K562 (cell line): ENCODE results near the gene PPP3CA. TPM values are rescaled to one million over a fixed set of nuclear protein-coding genes. Genes with fewer than 3 reads are reported as not detected.

Source experiments
- ATAC-seq: fragments of 200-7000 bp; cut with Tn5 transposase; 3 replicates; pipeline ENCODE4 v1.9.1; 2020; ENCODE audit warnings: moderate library complexity
- BruUV-seq: library from RNA; stranded (reverse); fragments of 400-500 nt; replicated peaks from 2 replicates; lab custom pipeline; 2021; lab: Mats Ljungman, UMichigan
- CTCF ChIA-PET: fragments of 300-600 bp; formaldehyde crosslinking; extraction: SDS; loops from one replicate; lab custom pipeline; 2021; ENCODE audit warnings: low intra/inter-chr PET ratio; lab: Yijun Ruan, JAX
- POLR2A ChIA-PET: fragments of 300-600, 350-650 bp; sonication (Branson Sonifier 250); formaldehyde crosslinking; extraction: SDS; loops from one replicate; lab custom pipeline; 2021; ENCODE audit warnings: antibody characterized with exemption, inconsistent platforms; lab: Yijun Ruan, JAX
- DNase-seq, 4 experiments: peaks; one replicate each; pipeline versions ENCODE4 v3.0.0 to v3.0.0-alpha.2; 2011 to 2018; ENCODE audit warnings: low spot score in 3 of 4, mixed read lengths in 3 of 4; ENCODE audit errors: extremely low read depth in 1 of 4
- FAIRE-seq: peaks from 2 replicates; lab custom pipeline; 2011; peaks lifted over from hg19 to GRCh38; lab: Jason Lieb, UNC
- H2AFZ ChIP-seq: 2 replicates; pipeline ENCODE4 v1.6.0; 2011; ENCODE audit warnings: low read depth, low read length, control low read depth, inconsistent platforms
- H3K27ac ChIP-seq: fragments of 200-600 bp; 3 replicates; pipeline ENCODE4 v1.8.0; 2011; ENCODE audit warnings: low read depth, mild to moderate bottlenecking, control low read depth, inconsistent platforms, low read length, moderate library complexity, mixed read lengths; ENCODE audit errors: extremely low read depth
- H3K27me3 ChIP-seq, 2 experiments: fragments of 300-600 bp in 1 of 2; 2 replicates in 1 of 2; 3 replicates in 1 of 2; pipeline versions ENCODE4 v1.6.0 to v1.8.0; 2011; ENCODE audit warnings: inconsistent platforms in 2 of 2, low read length in 2 of 2, mild to moderate bottlenecking in 1 of 2, mixed read lengths in 1 of 2, moderate library complexity in 1 of 2; ENCODE audit not compliant: control insufficient read depth in 2 of 2, insufficient read depth in 2 of 2
- H3K36me3 ChIP-seq: fragments of 300-600 bp; 3 replicates; pipeline ENCODE4 v1.8.0; 2011; ENCODE audit warnings: mild to moderate bottlenecking, low read length, inconsistent platforms; ENCODE audit not compliant: control insufficient read depth, insufficient read depth
- H3K4me1 ChIP-seq, 2 experiments: fragments of 200-600 bp in 1 of 2; replicated peaks in 1 of 2; 2 replicates in 1 of 2; 3 replicates in 1 of 2; pipeline versions ENCODE4 v1.5.1 to v1.8.0; 2011; ENCODE audit warnings: inconsistent platforms in 2 of 2, low read length in 2 of 2, mild to moderate bottlenecking in 1 of 2, mixed read lengths in 1 of 2, moderate library complexity in 1 of 2; ENCODE audit not compliant: control insufficient read depth in 2 of 2, insufficient read depth in 2 of 2
- H3K4me2 ChIP-seq: 2 replicates; pipeline ENCODE4 v1.6.1; 2011; ENCODE audit warnings: low read length, control low read depth, inconsistent platforms, mixed read lengths; ENCODE audit not compliant: insufficient read depth
- H3K4me3 ChIP-seq: fragments of 200-600 bp; sonication (generic), shearing (Covaris generic); 2 replicates; pipeline ENCODE4 v1.5.1; 2016; ENCODE audit warnings: control low read depth, inconsistent platforms
- H3K79me2 ChIP-seq: fragments of 200-600 bp; 3 replicates; pipeline ENCODE4 v1.8.0; 2011; ENCODE audit warnings: low read length, inconsistent platforms; ENCODE audit not compliant: control insufficient read depth, insufficient read depth
- H3K9ac ChIP-seq, 2 experiments: 2 replicates each; pipeline versions ENCODE4 v1.6.0 to v1.6.1; 2011; ENCODE audit warnings: low read depth in 2 of 2, low read length in 2 of 2, control low read depth in 1 of 2, inconsistent platforms in 1 of 2, mild to moderate bottlenecking in 1 of 2, mixed read lengths in 1 of 2; ENCODE audit not compliant: insufficient read depth in 1 of 2
- H3K9me1 ChIP-seq: one replicate; pipeline ENCODE4 v1.6.0; 2011; ENCODE audit warnings: inconsistent platforms, mild to moderate bottlenecking, low read length, moderate library complexity; ENCODE audit not compliant: control insufficient read depth, insufficient read depth
- H3K9me3 ChIP-seq: replicated peaks from 2 replicates; pipeline ENCODE4 v1.5.1; 2011; ENCODE audit warnings: low read depth, low read length, inconsistent platforms; ENCODE audit not compliant: control insufficient read depth, insufficient read depth
- H4K20me1 ChIP-seq: replicated peaks from 2 replicates; pipeline ENCODE4 v1.6.1; 2011; ENCODE audit warnings: low read length, inconsistent platforms, mixed read lengths; ENCODE audit not compliant: control insufficient read depth, insufficient read depth
- EHMT2 ChIP-seq: fragments of 450-650 bp; IDR thresholded peaks from 2 replicates; pipeline ENCODE4 v1.6.1; 2018; ENCODE audit warnings: antibody characterized with exemption
- HNRNPL ChIP-seq: fragments of 200-400 bp; formaldehyde crosslinking; IDR thresholded peaks from 2 replicates; pipeline ENCODE4 v1.6.1; 2017; ENCODE audit warnings: low read depth, mild to moderate bottlenecking, low read length
- MCM2 ChIP-seq: fragments of 450-650 bp; IDR thresholded peaks from 2 replicates; pipeline ENCODE4 v1.6.1; 2017; ENCODE audit warnings: low read depth, mild to moderate bottlenecking
- RBFOX2 ChIP-seq: fragments of 200-400 bp; formaldehyde crosslinking; IDR thresholded peaks from 2 replicates; pipeline ENCODE4 v1.6.1; 2017; ENCODE audit warnings: low read depth, mild to moderate bottlenecking, low read length, moderate library complexity
- SETDB1 ChIP-seq: IDR thresholded peaks from one replicate; pipeline ENCODE4 v1.6.1; 2012; ENCODE audit warnings: low read length, control low read depth, inconsistent platforms
- TFE3 ChIP-seq: fragments of 450-650 bp; formaldehyde crosslinking; IDR thresholded peaks from 2 replicates; pipeline ENCODE4 v1.4.0; 2020; ENCODE audit warnings: mild to moderate bottlenecking, mixed read lengths
- ZNF184 ChIP-seq: sonication (generic); formaldehyde crosslinking; IDR thresholded peaks from 2 replicates; pipeline ENCODE4 v1.5.0; 2020; ENCODE audit warnings: missing genetic modification reagents
- ZNF347 ChIP-seq: fragments of 450-650 bp; formaldehyde crosslinking; IDR thresholded peaks from 2 replicates; pipeline ENCODE4 v1.4.0; 2020; ENCODE audit warnings: low read depth, mild to moderate bottlenecking, moderate library complexity
- ZNF77 ChIP-seq: fragments of 250-450 bp; sonication (Bioruptor Pico); IDR thresholded peaks from 2 replicates; pipeline ENCODE4 v1.5.0; 2020
- WGBS: fragments of 100-300 bp; shearing (Covaris generic); methylation state at CpG from one replicate; pipeline ENCODE4 v1.1.6; 2016; ENCODE audit warnings: low coverage, mixed read lengths; ENCODE audit not compliant: insufficient coverage; ENCODE audit errors: missing lambda C conversion rate; 5-methylcytosine and 5-hydroxymethylcytosine counted together
- in situ Hi-C: fragments of 300-500 bp; cut with MboI; formaldehyde crosslinking; loops from 4 replicates; pipeline ENCODE4 v1.15.0; 2018; ENCODE audit warnings: inconsistent platforms, mixed read lengths
- intact Hi-C: fragments of 100-400 bp; cut with micrococcal nuclease; formaldehyde crosslinking; loops from 2 replicates; pipeline ENCODE4 v1.14.2; 2022
- polyA plus RNA-seq, 8 experiments: library from polyadenylated mRNA; depleted of rRNA in 4 of 8; stranded (reverse) in 5 of 8; unstranded in 3 of 8; fragments of >200 nt; fragmentation: Nextera tagmentation in 2 of 8; fragmentation: Illumina TruSeq in 1 of 8; extraction: Ambion mirVana in 2 of 8; extraction: Trizol in 1 of 8; gene quantifications; 2 replicates each; pipeline versions ENCODE4 v1.2.1 to v1.2.3, GENCODE V29; 2011 to 2014; ENCODE audit warnings: inconsistent platforms in 1 of 8, missing spikeins in 1 of 8
- total RNA-seq, 7 experiments: library from RNA; depleted of rRNA in 6 of 7; stranded (reverse); fragments of >200 nt in 6 of 7; fragmentation: Illumina TruSeq in 2 of 7; extraction: Trizol in 2 of 7; gene quantifications; 2 replicates each; pipeline versions ENCODE4 v1.2.1 to v1.2.3, GENCODE V29; 2011 to 2021; ENCODE audit warnings: low replicate concordance in 1 of 7
- TF ChIP-seq, protein P1 (sequence below): fragments of 200-600 bp; sonication (generic); IDR thresholded peaks from one replicate; pipeline ENCODE4 v1.6.1; 2012; ENCODE audit warnings: mild to moderate bottlenecking, low read depth, low read length, inconsistent platforms

The PPP3CA gene
- total and polyA plus RNA-seq, 9 of the 15 experiments (the other 6 are each of a cell fraction or from before 2014, with no cell fraction given), result 0.94 to 3.2 (median 1.6) TPM

DNA sequence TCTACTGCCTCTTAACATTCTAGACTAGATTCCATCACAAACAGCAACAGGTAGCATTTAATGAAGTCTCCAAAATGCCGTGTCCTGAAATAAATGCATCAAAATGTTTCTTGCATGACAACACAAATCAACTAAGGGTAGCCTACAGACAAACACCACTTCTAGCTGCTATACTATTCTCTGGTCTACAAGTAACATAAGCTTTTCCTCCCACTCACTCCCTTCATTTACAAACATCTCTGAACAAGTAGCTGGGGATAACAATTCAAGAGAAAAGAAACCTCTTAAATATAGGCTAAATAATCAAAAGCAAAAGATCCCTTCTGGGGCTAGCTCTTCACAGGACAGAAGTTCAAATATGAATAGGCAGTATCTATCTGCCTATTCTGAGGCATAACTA is 20.8 kb downstream of the PPP3CA start:
- no peak for DNase-seq
- no peak overlapping the region for H3K9ac ChIP-seq
- no peaks in the 10 kb centered on the region for H3K9me3 ChIP-seq
- H3K4me2 ChIP-seq, result no peak overlapping the region
- no peak for ATAC-seq
- H4K20me1 ChIP-seq, result no peaks in the 10 kb centered on the region
- FAIRE-seq, result no peak
- H2AFZ ChIP-seq, result no peak overlapping the region
- ChIA-PET POLR2A (no interaction called here), CTCF (no interaction called here)
- no TSS peak for BruUV-seq
- H3K4me3 ChIP-seq, result no peak overlapping the region
- TF ChIP-seq ZNF347 (CRISPR knock-in tag) (no peak), ZNF77 (CRISPR knock-in tag) (no peak), RBFOX2 (no peak), TFE3 (no peak), HNRNPL (no peak), EHMT2 (no peak), SETDB1 (no peak), ZNF184 (CRISPR knock-in tag) (no peak), MCM2 (no peak)
- TF ChIP-seq, protein P1, sequence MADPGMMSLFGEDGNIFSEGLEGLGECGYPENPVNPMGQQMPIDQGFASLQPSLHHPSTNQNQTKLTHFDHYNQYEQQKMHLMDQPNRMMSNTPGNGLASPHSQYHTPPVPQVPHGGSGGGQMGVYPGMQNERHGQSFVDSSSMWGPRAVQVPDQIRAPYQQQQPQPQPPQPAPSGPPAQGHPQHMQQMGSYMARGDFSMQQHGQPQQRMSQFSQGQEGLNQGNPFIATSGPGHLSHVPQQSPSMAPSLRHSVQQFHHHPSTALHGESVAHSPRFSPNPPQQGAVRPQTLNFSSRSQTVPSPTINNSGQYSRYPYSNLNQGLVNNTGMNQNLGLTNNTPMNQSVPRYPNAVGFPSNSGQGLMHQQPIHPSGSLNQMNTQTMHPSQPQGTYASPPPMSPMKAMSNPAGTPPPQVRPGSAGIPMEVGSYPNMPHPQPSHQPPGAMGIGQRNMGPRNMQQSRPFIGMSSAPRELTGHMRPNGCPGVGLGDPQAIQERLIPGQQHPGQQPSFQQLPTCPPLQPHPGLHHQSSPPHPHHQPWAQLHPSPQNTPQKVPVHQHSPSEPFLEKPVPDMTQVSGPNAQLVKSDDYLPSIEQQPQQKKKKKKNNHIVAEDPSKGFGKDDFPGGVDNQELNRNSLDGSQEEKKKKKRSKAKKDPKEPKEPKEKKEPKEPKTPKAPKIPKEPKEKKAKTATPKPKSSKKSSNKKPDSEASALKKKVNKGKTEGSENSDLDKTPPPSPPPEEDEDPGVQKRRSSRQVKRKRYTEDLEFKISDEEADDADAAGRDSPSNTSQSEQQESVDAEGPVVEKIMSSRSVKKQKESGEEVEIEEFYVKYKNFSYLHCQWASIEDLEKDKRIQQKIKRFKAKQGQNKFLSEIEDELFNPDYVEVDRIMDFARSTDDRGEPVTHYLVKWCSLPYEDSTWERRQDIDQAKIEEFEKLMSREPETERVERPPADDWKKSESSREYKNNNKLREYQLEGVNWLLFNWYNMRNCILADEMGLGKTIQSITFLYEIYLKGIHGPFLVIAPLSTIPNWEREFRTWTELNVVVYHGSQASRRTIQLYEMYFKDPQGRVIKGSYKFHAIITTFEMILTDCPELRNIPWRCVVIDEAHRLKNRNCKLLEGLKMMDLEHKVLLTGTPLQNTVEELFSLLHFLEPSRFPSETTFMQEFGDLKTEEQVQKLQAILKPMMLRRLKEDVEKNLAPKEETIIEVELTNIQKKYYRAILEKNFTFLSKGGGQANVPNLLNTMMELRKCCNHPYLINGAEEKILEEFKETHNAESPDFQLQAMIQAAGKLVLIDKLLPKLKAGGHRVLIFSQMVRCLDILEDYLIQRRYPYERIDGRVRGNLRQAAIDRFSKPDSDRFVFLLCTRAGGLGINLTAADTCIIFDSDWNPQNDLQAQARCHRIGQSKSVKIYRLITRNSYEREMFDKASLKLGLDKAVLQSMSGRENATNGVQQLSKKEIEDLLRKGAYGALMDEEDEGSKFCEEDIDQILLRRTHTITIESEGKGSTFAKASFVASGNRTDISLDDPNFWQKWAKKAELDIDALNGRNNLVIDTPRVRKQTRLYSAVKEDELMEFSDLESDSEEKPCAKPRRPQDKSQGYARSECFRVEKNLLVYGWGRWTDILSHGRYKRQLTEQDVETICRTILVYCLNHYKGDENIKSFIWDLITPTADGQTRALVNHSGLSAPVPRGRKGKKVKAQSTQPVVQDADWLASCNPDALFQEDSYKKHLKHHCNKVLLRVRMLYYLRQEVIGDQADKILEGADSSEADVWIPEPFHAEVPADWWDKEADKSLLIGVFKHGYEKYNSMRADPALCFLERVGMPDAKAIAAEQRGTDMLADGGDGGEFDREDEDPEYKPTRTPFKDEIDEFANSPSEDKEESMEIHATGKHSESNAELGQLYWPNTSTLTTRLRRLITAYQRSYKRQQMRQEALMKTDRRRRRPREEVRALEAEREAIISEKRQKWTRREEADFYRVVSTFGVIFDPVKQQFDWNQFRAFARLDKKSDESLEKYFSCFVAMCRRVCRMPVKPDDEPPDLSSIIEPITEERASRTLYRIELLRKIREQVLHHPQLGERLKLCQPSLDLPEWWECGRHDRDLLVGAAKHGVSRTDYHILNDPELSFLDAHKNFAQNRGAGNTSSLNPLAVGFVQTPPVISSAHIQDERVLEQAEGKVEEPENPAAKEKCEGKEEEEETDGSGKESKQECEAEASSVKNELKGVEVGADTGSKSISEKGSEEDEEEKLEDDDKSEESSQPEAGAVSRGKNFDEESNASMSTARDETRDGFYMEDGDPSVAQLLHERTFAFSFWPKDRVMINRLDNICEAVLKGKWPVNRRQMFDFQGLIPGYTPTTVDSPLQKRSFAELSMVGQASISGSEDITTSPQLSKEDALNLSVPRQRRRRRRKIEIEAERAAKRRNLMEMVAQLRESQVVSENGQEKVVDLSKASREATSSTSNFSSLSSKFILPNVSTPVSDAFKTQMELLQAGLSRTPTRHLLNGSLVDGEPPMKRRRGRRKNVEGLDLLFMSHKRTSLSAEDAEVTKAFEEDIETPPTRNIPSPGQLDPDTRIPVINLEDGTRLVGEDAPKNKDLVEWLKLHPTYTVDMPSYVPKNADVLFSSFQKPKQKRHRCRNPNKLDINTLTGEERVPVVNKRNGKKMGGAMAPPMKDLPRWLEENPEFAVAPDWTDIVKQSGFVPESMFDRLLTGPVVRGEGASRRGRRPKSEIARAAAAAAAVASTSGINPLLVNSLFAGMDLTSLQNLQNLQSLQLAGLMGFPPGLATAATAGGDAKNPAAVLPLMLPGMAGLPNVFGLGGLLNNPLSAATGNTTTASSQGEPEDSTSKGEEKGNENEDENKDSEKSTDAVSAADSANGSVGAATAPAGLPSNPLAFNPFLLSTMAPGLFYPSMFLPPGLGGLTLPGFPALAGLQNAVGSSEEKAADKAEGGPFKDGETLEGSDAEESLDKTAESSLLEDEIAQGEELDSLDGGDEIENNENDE, result no peak
- H3K9me1 ChIP-seq, result no peaks in the 10 kb centered on the region
- H3K4me1 ChIP-seq, result no peaks in the 10 kb centered on the region
- intact Hi-C loops (no loop called here), in situ Hi-C loops (no loop called here)
- H3K27me3 ChIP-seq, result no peaks in the 10 kb centered on the region
- no peak overlapping the region for H3K27ac ChIP-seq
- no peaks in the 10 kb centered on the region for H3K79me2 ChIP-seq
- H3K36me3 ChIP-seq, result no peaks in the 10 kb centered on the region
- 0% methylated on average over 1 of the region's 1 CpG for WGBS
